Neural cell (in vitro differentiated cells): ENCODE results near the gene CCDC88C.

Source experiments
- CTCF ChIP-seq: fragments of 450-650 bp; IDR thresholded peaks from 2 replicates; pipeline ENCODE4 v1.5.1; 2014; ENCODE audit warnings: antibody characterized with exemption, mild to moderate bottlenecking, moderate library complexity; ENCODE audit not compliant: poor library complexity, severe bottlenecking
- EP300 ChIP-seq: fragments of 450-650 bp; conservative IDR thresholded peaks from 2 replicates; pipeline ENCODE4 v1.6.1; 2014; ENCODE audit warnings: antibody characterized with exemption, mild to moderate bottlenecking, moderate library complexity; ENCODE audit not compliant: poor library complexity, severe bottlenecking
- MXI1 ChIP-seq: fragments of 450-650 bp; conservative IDR thresholded peaks from 2 replicates; pipeline ENCODE4 v1.6.1; 2014; ENCODE audit warnings: antibody characterized with exemption, mild to moderate bottlenecking; ENCODE audit not compliant: poor library complexity, severe bottlenecking
- POLR2AphosphoS5 ChIP-seq: IDR thresholded peaks from 2 replicates; pipeline ENCODE4 v1.6.1; 2012
- REST ChIP-seq: IDR thresholded peaks from 2 replicates; pipeline ENCODE4 v1.6.1; 2012; ENCODE audit warnings: borderline replicate concordance

- TF ChIP-seq CTCF (no peak), POLR2AphosphoS5 (no peak), MXI1 (no peak), EP300 (no peak), REST (no peak)
Observed at GRCh38 chr14:91389150-91389549, 28.5 kb downstream of the CCDC88C start.
